ENCODE results near the gene PLPP3. TPM values are rescaled to one million over a fixed set of nuclear protein-coding genes. Genes with fewer than 3 reads are reported as not detected.
A peak's percentile ranks its signal among the peaks of the same experiment; 100 is the strongest.

The PLPP3 gene
- total and polyA plus RNA-seq, 4 donors: 123 to 253 (median 176) TPM

GRCh38 chr1:56533197-56533596, 46.2 kb downstream of the PLPP3 start:
- peaks cover 9% of the 10 kb centered on the region for H3K4me1 ChIP-seq (ENCODE audit: control insufficient read depth, insufficient read depth, low read length)
- no peak overlapping the region for H3K27ac ChIP-seq (ENCODE audit: low read depth, low read length)
- 89% methylated on average over 2 of the region's 3 CpGs for WGBS (ENCODE audit: insufficient coverage)
- DNase-seq (ENCODE audit: low read depth in 4 of 6, low spot score in 6 of 6): no peak
- H3K36me3 ChIP-seq (ENCODE audit: control insufficient read depth, insufficient read depth, low read length): peaks cover 3% of the 10 kb centered on the region
- no peaks in the 10 kb centered on the region for H3K27me3 ChIP-seq (ENCODE audit: control insufficient read depth, insufficient read depth, low read length)
- no peak overlapping the region for H3K4me3 ChIP-seq (ENCODE audit: low read depth, low read length)
- H3K9me3 ChIP-seq (ENCODE audit: control insufficient read depth, insufficient read depth, low read length): peaks cover 2% of the 10 kb centered on the region

GRCh38 chr1:56532350-56532683, 47.0 kb downstream of the PLPP3 start:
- DNase-seq (ENCODE audit: low read depth in 4 of 6, low spot score in 6 of 6): peak in 1 of 6 donors; percentile 27
- H3K4me1 ChIP-seq (ENCODE audit: control insufficient read depth, insufficient read depth, low read length): peaks cover 9% of the 10 kb centered on the region
- H3K27me3 ChIP-seq (ENCODE audit: control insufficient read depth, insufficient read depth, low read length): no peaks in the 10 kb centered on the region
- H3K4me3 ChIP-seq (ENCODE audit: low read depth, low read length): no peak overlapping the region
- peak overlapping the region; percentile 11 for H3K27ac ChIP-seq (ENCODE audit: low read depth, low read length)
- H3K9me3 ChIP-seq (ENCODE audit: control insufficient read depth, insufficient read depth, low read length): peaks cover 2% of the 10 kb centered on the region
- WGBS (ENCODE audit: insufficient coverage): 20% methylated on average over 1 of the region's 1 CpG
- peaks cover 3% of the 10 kb centered on the region for H3K36me3 ChIP-seq (ENCODE audit: control insufficient read depth, insufficient read depth, low read length)

- no peak overlapping the region for H3K4me3 ChIP-seq (ENCODE audit: low read depth, low read length)
- no peaks in the 10 kb centered on the region for H3K27me3 ChIP-seq (ENCODE audit: control insufficient read depth, insufficient read depth, low read length)
- peaks cover 2% of the 10 kb centered on the region for H3K9me3 ChIP-seq (ENCODE audit: control insufficient read depth, insufficient read depth, low read length)
- 42% methylated on average over 2 of the region's 6 CpGs for WGBS (ENCODE audit: insufficient coverage)
- peaks cover 3% of the 10 kb centered on the region for H3K36me3 ChIP-seq (ENCODE audit: control insufficient read depth, insufficient read depth, low read length)
- no peak for DNase-seq (ENCODE audit: low read depth in 4 of 6, low spot score in 6 of 6)
- H3K4me1 ChIP-seq (ENCODE audit: control insufficient read depth, insufficient read depth, low read length): peaks cover 9% of the 10 kb centered on the region
- H3K27ac ChIP-seq (ENCODE audit: low read depth, low read length): peak overlapping the region; percentile 11
These were observed 47.6 kb downstream of the PLPP3 start for GRCh38 chr1:56531624-56532349.

- Histone ChIP-seq H3K4me3 (ENCODE audit: low read depth, low read length) (no peak overlapping the region), H3K27ac (ENCODE audit: low read depth, low read length) (peak overlapping the region; percentile 3), H3K4me1 (ENCODE audit: control insufficient read depth, insufficient read depth, low read length) (peaks cover 3% of the 10 kb centered on the region), H3K27me3 (ENCODE audit: control insufficient read depth, insufficient read depth, low read length) (no peaks in the 10 kb centered on the region), H3K36me3 (ENCODE audit: control insufficient read depth, insufficient read depth, low read length) (peaks cover 3% of the 10 kb centered on the region), H3K9me3 (ENCODE audit: control insufficient read depth, insufficient read depth, low read length) (no peaks in the 10 kb centered on the region)
- DNase-seq (ENCODE audit: low read depth in 4 of 6, low spot score in 6 of 6): no peak
These were observed 49.6 kb downstream of the PLPP3 start for GRCh38 chr1:56529801-56530200.

GRCh38 chr1:56527548-56528302, 51.6 kb downstream of the PLPP3 start:
- Histone ChIP-seq H3K27ac (ENCODE audit: low read depth, low read length) (peak overlapping the region; percentile 59), H3K4me1 (ENCODE audit: control insufficient read depth, insufficient read depth, low read length) (peaks cover 3% of the 10 kb centered on the region), H3K27me3 (ENCODE audit: control insufficient read depth, insufficient read depth, low read length) (no peaks in the 10 kb centered on the region), H3K4me3 (ENCODE audit: low read depth, low read length) (no peak overlapping the region), H3K9me3 (ENCODE audit: control insufficient read depth, insufficient read depth, low read length) (no peaks in the 10 kb centered on the region), H3K36me3 (ENCODE audit: control insufficient read depth, insufficient read depth, low read length) (peaks cover 2% of the 10 kb centered on the region)
- DNase-seq (ENCODE audit: low read depth in 4 of 6, low spot score in 6 of 6): peak in 5 of 6 donors; percentile 48 to 94 (median 57)
- whole genome bisulfite sequencing (ENCODE audit: insufficient coverage): 19% methylated on average over 6 of the region's 8 CpGs

- no peaks in the 10 kb centered on the region for H3K9me3 ChIP-seq (ENCODE audit: control insufficient read depth, insufficient read depth, low read length)
- no peak overlapping the region for H3K4me3 ChIP-seq (ENCODE audit: low read depth, low read length)
- peaks cover under 1% of the 10 kb centered on the region for H3K36me3 ChIP-seq (ENCODE audit: control insufficient read depth, insufficient read depth, low read length)
- peaks cover 3% of the 10 kb centered on the region for H3K4me1 ChIP-seq (ENCODE audit: control insufficient read depth, insufficient read depth, low read length)
- H3K27me3 ChIP-seq (ENCODE audit: control insufficient read depth, insufficient read depth, low read length): no peaks in the 10 kb centered on the region
- WGBS (ENCODE audit: insufficient coverage): 100% methylated on average over 1 of the region's 5 CpGs
- peak in 1 of 6 donors; percentile 22 for DNase-seq (ENCODE audit: low read depth in 4 of 6, low spot score in 6 of 6)
- H3K27ac ChIP-seq (ENCODE audit: low read depth, low read length): no peak overlapping the region
These were observed 52.7 kb downstream of the PLPP3 start for GRCh38 chr1:56526571-56527174.

- H3K36me3 ChIP-seq (ENCODE audit: control insufficient read depth, insufficient read depth, low read length): peaks cover 6% of the 10 kb centered on the region
- H3K9me3 ChIP-seq (ENCODE audit: control insufficient read depth, insufficient read depth, low read length): no peaks in the 10 kb centered on the region
- WGBS (ENCODE audit: insufficient coverage): 57% methylated on average over 1 of the region's 4 CpGs
- no peak overlapping the region for H3K27ac ChIP-seq (ENCODE audit: low read depth, low read length)
- H3K27me3 ChIP-seq (ENCODE audit: control insufficient read depth, insufficient read depth, low read length): no peaks in the 10 kb centered on the region
- peaks cover 3% of the 10 kb centered on the region for H3K4me1 ChIP-seq (ENCODE audit: control insufficient read depth, insufficient read depth, low read length)
- no peak overlapping the region for H3K4me3 ChIP-seq (ENCODE audit: low read depth, low read length)
- DNase-seq (ENCODE audit: low read depth in 4 of 6, low spot score in 6 of 6): no peak
These were observed 53.8 kb downstream of the PLPP3 start for GRCh38 chr1:56525489-56526041.

- DNase-seq (ENCODE audit: low read depth in 4 of 6, low spot score in 6 of 6): no peak
- peaks cover 3% of the 10 kb centered on the region for H3K4me1 ChIP-seq (ENCODE audit: control insufficient read depth, insufficient read depth, low read length)
- no peak overlapping the region for H3K27ac ChIP-seq (ENCODE audit: low read depth, low read length)
- H3K4me3 ChIP-seq (ENCODE audit: low read depth, low read length): no peak overlapping the region
- H3K27me3 ChIP-seq (ENCODE audit: control insufficient read depth, insufficient read depth, low read length): no peaks in the 10 kb centered on the region
- WGBS (ENCODE audit: insufficient coverage): 95% methylated on average over 3 of the region's 11 CpGs
- no peaks in the 10 kb centered on the region for H3K9me3 ChIP-seq (ENCODE audit: control insufficient read depth, insufficient read depth, low read length)
- peaks cover 6% of the 10 kb centered on the region for H3K36me3 ChIP-seq (ENCODE audit: control insufficient read depth, insufficient read depth, low read length)
These were observed 55.1 kb downstream of the PLPP3 start for GRCh38 chr1:56524263-56524662.

GRCh38 chr1:56522680-56523079, 56.7 kb downstream of the PLPP3 start:
- H3K27me3 ChIP-seq (ENCODE audit: control insufficient read depth, insufficient read depth, low read length): no peaks in the 10 kb centered on the region
- DNase-seq (ENCODE audit: low read depth in 4 of 6, low spot score in 6 of 6): no peak
- no peak overlapping the region for H3K4me3 ChIP-seq (ENCODE audit: low read depth, low read length)
- H3K36me3 ChIP-seq (ENCODE audit: control insufficient read depth, insufficient read depth, low read length): peaks cover 6% of the 10 kb centered on the region
- no peaks in the 10 kb centered on the region for H3K9me3 ChIP-seq (ENCODE audit: control insufficient read depth, insufficient read depth, low read length)
- no peak overlapping the region for H3K27ac ChIP-seq (ENCODE audit: low read depth, low read length)
- 46% methylated on average over 3 of the region's 5 CpGs for WGBS (ENCODE audit: insufficient coverage)
- H3K4me1 ChIP-seq (ENCODE audit: control insufficient read depth, insufficient read depth, low read length): no peaks in the 10 kb centered on the region

Data from spinal cord (tissue), 10 donors.